GM21723 (cell line): Measurements from ENCODE around the gene SCO1.
"Not testable (repeated sequence)": the region's sequence is repeated elsewhere in the genome, so short reads cannot be mapped to it uniquely, and the experiment has no call there.

Source experiments
- ATAC-seq: cut with Tn5 transposase; IDR thresholded peaks from one replicate; pipeline ENCODE4 v1.9.1; 2021; ENCODE audit warnings: mild to moderate bottlenecking, moderate library complexity; ENCODE audit not compliant: unreplicated experiment

Gene SCO1

GRCh38 chr17:10726196-10726595, 28.9 kb upstream of the SCO1 start:
- ATAC-seq = no peak

- ATAC-seq = no peak
These were observed 27.9 kb upstream of the SCO1 start for GRCh38 chr17:10725262-10725661.

GRCh38 chr17:10724546-10725195, 27.3 kb upstream of the SCO1 start:
- no peak for ATAC-seq

DNA sequence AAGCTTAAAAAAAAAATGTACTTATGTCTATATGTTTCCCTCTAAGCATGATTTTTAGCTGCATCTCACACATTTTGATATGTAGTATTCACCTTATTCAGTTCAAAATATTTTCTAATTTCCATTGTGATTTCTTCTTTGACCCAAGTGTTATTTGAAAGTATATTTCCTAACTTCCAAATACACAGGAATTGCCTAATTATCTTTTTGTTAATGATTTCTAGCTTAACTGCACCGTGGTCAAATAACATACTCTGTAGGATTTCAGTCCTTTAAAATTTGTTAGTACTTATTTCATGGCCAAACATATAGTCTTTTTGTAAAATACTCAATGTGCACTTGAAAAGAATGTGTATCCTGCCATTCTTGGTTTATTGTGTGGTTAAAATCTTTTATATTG, 21.2 kb upstream of the SCO1 start:
- ATAC-seq = no peak

- no peak for ATAC-seq
These were observed 18.9 kb upstream of the SCO1 start for GRCh38 chr17:10716218-10716617.

DNA sequence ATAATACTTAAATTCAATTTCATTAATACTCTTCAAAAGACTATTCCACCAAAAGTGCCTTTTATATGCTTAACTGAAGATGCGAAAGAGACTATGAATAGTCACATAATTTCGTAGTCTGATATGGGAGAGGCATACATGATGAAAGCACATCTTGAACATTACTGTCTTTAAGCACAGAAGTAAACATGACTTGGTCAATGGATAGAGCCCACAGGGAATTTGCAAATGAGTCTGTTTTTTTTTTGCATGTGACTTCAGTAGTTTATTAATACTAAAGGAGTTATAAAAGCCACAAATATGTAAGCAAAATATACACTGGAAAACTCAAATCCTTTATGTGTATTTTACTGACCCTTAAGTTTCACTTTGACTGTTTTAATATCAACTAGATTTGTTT, 16.0 kb upstream of the SCO1 start:
- ATAC-seq = no peak

DNA sequence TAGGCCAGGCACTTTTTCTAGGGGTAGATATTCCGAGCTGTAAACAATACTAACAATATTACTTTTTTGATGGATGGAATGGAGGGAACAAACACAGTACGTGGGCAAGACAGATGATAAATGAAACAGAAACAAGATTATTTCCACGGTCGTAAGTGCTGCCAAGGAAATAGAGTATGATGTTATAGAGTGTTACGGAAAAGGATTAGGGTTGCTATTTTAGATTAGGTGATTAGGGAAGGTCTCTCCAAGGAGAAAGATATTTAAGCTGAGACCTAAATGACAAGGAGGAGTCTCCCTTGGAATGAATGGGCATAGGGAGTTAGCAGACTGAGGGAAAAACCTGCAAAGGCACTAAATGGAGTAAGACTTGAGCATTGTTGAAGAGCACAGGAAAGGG, 8.4 kb upstream of the SCO1 start:
- no peak for ATAC-seq

DNA sequence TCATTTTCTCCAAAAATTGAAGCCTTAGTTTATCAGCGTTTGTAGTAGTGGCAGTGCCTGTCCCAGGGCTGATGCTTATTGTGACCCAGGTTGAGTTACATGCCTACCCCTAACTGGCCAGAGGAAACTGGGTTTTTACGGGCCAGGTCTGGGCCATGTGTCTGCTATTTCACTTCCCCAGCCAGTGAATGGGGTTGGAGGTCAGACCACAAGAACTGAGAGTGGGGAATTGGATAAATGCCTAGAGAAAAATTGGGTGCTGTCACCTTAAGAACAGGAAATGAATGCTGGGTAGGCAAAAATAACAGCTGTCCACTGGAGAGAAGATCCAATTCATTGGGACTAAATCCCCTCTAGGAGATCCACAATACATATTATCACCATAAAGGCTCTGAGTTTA, 5.2 kb upstream of the SCO1 start:
- no peak for ATAC-seq

DNA sequence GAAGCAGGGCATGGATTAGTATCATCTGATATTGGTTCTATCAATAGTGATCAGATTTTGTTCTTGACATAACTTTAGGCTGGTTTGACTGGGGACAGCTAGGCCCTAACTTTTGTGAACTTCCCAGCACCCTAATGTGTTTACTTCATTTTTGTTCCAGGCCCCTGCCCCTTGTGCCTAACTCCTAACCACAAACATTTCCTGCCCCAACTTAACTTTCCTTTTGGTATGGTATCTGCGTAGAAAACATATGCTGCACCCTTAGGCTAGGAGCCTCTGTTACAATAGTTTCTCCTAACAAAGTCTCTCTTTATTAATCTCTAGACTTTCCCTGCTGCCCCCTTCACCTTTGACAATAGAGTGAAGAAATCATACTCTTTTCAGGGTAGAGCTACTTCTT, 2.5 kb upstream of the SCO1 start:
- ATAC-seq = no peak

DNA sequence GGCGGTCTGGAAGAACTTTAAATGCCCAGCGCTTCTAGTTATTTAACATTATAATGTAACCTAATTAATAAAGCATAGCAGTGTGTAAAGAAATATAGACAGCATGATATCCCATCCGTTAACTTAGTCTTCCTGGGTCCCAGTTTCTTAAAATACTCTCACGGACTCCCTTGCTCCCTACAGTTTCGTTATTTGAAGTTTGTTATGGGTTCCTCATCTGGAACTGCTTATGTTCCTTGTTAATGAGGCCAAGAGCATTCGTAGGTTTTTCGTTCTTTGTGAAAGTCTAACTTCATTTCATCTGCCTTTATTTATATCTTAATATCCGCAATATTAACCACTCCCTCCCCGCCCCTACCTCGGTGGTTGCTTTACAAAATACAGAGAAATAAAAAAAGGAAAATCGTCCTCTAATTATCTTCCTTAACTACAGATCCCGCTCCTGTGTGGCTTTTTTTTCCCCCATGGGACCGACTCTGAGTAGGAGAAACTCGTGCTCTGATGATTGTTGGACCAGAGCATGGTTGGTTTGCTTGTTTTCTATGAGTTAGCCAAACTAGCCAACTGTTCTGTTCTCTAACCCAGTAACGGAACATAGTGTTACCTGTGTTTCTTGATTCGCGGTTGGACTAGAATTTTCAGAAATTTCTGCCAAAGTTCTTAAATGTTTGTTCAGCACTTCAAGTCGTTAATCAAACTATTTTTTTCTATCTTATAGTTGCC, 924 bp upstream of the SCO1 start:
- no peak for ATAC-seq

- ATAC-seq = not testable (repeated sequence)
These were observed 1.4 kb downstream of the SCO1 start for GRCh38 chr17:10695875-10696407.

DNA sequence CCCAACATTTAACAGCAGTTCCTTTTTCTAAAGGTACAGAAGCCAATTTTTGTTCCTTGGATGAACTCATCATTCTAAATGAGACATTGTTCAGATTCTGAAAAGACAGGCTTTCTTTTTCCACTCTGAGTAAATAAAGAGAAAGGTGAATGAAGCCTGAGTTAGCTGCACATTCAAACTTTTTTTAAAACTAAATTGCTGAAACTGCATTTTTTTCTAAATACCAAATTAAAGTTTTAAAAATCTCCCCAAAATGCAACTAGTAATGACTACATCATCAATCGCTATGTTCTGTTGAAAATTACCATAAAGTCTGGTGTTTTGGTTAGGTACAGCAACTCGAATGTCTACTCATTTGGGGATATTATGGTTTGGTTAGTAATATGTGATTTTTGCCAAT, 9.8 kb downstream of the SCO1 start:
- ATAC-seq = no peak

DNA sequence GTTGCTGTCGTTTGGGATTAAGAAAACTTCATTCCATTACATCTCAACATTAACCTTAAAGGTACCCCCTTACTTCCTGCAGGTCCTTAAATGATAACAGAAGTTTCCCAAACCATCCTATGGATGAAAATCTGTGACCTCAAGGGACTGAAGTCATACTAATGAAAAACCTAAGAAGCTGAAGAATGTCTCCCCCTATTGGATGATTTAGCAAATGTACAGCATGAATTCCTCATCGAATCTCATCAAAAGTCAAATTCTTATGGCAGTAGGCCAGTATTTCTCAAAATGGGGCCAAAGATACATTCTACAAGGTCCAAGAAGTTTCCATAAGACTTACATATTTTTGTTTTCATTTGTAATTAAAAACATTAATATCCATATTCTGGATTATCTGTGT, 13.5 kb downstream of the SCO1 start:
- ATAC-seq = no peak

GRCh38 chr17:10681866-10682446, 15.4 kb downstream of the SCO1 start:
- ATAC-seq = no peak

DNA sequence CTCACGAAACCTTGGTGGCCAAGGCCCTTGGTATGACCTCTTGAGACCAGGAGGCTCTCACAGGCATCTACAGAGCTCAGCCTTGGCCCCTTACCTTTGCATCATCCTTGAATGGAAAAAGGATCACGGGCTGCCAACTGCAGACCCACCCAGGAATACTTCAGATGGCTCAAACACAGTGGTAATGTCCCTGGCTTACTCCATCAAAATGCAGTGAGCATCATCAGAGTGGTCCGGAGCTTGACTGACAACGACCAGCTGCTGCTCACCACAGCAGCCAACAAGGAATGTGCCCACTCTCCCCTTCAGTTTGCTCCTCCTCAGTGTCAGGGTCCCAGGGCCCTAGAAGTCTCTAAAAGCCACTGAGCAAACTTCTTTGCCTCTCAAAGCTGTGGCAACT, 22.6 kb downstream of the SCO1 start:
- no peak for ATAC-seq

- ATAC-seq = no peak
These were observed 24.0 kb downstream of the SCO1 start for GRCh38 chr17:10673312-10673711.

- ATAC-seq = no peak
These were observed 28.6 kb downstream of the SCO1 start for GRCh38 chr17:10668775-10669174.

GRCh38 chr17:10666906-10667305, 30.4 kb downstream of the SCO1 start:
- no peak for ATAC-seq

DNA sequence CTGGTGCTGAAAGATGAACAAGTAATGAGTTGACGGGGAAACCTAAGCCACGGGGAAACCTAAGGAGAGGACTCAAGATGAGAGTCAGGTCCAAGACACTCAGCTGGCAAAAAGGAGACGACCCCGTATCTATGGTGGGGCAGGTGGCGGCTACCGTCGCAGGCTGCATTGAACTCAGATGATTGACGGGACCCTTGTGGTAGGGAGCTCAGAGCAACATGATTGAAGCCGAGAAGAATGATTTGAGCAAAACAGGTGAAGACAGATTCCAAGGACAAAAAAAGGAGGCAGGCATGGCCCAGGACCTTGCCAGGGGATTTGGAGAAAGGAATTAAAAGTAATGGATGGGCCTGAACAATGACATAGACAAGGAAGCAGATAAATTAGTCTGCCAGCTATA, 32.8 kb downstream of the SCO1 start:
- ATAC-seq = no peak

GRCh38 chr17:10663231-10663630, 34.1 kb downstream of the SCO1 start:
- no peak for ATAC-seq

DNA sequence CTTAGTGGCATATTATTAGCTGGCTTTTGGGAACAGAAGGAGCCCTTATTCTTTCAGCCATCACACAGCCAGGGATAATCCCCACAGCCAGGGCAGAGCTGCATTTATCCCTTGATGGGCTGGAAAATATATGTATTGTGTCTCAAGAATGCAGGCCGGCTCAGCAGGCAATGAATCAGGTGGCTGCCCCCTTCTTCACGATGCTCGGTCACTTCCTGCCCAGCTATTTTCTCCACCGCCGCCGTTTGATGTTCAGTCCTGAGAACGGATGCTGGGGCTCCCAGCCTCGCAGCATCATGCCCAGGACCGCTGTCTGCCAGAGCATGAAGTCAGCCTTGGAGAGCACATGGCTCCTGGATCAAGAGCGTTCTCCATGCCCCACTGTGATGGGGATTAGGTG, 35.9 kb downstream of the SCO1 start:
- no peak for ATAC-seq

DNA sequence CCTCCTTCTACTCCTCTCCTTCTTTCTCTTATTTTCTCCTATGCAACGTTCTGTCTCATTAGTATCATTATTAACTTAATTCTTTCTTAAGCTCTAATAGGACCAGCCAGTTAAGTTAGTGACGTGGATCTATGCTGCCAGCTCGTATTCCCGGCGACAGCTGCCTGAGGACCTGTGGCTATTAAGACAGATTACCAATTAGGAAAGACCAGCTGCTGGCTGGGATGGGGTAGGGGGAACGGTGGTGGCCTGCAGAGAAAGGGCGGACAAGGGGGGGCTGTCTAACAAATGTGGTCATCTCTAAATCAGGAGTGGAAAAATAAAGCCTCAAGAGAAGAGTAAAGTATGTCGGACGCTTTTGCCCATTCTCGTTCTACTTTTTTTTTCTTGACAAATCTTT, 39.5 kb downstream of the SCO1 start:
- ATAC-seq = no peak
